ENCODE data around the gene FLNC. TPM values are rescaled to one million over a fixed set of nuclear protein-coding genes. Genes with fewer than 3 reads are reported as not detected.

FLNC gene
- total RNA-seq, 1 experiment from 2014 or later: 10.2 TPM

DNA sequence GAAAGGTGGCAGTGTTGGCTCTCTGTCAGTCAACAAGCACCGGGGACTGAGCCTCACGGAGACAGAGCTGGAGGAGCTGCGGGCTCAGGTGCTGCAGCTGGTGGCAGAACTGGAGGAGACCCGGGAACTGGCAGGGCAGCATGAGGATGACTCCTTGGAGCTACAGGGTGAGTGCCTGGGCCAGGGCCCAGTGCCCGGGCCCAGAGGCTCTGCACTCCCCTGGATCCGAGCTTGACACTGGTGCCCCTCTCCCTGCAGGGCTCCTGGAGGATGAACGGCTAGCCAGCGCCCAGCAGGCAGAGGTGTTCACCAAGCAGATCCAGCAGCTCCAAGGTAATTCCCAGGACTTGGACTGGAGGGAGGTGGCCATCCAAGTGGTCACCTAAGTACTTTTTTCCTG is 35.8 kb upstream of the FLNC start:
- CTCF ChIA-PET: interaction anchor here (0.6 to 1.1 kb wide), 3 partner anchors 85 to 204 kb away, joined by 3 to 4 read pairs (median 3); no protein-coding TSS in a partner anchor

DNA sequence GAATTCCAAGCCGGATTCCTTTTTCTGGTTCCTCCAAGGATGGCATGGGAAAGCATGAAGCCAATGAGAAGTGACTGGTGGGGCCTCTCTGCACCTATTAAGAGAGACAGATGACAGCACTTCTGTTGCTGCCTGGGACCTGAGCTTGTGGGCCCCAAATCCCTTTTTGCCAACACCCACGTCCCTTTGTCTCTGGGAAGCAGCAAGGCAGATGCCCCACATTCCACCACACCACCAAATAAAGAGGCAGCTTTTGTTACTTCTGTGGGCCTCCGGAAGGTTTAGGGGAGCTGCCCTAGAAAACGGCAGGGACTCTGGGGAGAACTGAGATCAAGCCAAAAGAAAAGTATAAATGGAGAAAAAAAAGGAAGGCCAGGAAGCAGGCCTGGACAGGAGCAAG is 35.1 kb upstream of the FLNC start:
- ChIA-PET POLR2A (no interaction called here), CTCF (interaction anchor here (0.6 to 0.9 kb wide), 2 partner anchors 84 to 88 kb away, joined by 4 to 5 read pairs; no protein-coding TSS in a partner anchor)
- intact Hi-C loops (cut with micrococcal nuclease; ENCODE audit: unreplicated experiment): loop anchor here (5.0 kb wide), 1 partner anchor 72 kb away; a partner anchor contains a TSS
- Histone ChIP-seq H3K36me3 (ENCODE audit: control insufficient read depth, insufficient read depth, low read length) (no peaks in the 10 kb centered on the region; the same call in 1 of the 2 replicates), H3K27ac (ENCODE audit: low read length) (no peak overlapping the region), H3K4me1 (ENCODE audit: control insufficient read depth, insufficient read depth, low read length) (no peaks in the 10 kb centered on the region; the same call in 1 of the 2 replicates), H3K27me3 (ENCODE audit: control insufficient read depth, insufficient read depth, low read length) (peaks cover 3% of the 10 kb centered on the region), H3K4me3 (ENCODE audit: low read depth in 2 of 2, low read length in 2 of 2) (no peak overlapping the region), H3K9me3 (ENCODE audit: control insufficient read depth, insufficient read depth, low read depth, low read length) (no peaks in the 10 kb centered on the region)
- ATAC-seq (no peak), DNase-seq (ENCODE audit: low read depth, low spot score) (no peak)
- in situ Hi-C loops (cut with HindIII; ENCODE audit: low pct_unique_long_range_greater_than_20kb, low sequenced_read_pairs): no loop called here
- TF ChIP-seq TCF7L2 (IDR thresholded peaks at IDR 0.05; ENCODE audit: low read depth, low read length): no peak
- TF ChIP-seq, protein P1, sequence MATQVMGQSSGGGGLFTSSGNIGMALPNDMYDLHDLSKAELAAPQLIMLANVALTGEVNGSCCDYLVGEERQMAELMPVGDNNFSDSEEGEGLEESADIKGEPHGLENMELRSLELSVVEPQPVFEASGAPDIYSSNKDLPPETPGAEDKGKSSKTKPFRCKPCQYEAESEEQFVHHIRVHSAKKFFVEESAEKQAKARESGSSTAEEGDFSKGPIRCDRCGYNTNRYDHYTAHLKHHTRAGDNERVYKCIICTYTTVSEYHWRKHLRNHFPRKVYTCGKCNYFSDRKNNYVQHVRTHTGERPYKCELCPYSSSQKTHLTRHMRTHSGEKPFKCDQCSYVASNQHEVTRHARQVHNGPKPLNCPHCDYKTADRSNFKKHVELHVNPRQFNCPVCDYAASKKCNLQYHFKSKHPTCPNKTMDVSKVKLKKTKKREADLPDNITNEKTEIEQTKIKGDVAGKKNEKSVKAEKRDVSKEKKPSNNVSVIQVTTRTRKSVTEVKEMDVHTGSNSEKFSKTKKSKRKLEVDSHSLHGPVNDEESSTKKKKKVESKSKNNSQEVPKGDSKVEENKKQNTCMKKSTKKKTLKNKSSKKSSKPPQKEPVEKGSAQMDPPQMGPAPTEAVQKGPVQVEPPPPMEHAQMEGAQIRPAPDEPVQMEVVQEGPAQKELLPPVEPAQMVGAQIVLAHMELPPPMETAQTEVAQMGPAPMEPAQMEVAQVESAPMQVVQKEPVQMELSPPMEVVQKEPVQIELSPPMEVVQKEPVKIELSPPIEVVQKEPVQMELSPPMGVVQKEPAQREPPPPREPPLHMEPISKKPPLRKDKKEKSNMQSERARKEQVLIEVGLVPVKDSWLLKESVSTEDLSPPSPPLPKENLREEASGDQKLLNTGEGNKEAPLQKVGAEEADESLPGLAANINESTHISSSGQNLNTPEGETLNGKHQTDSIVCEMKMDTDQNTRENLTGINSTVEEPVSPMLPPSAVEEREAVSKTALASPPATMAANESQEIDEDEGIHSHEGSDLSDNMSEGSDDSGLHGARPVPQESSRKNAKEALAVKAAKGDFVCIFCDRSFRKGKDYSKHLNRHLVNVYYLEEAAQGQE (IDR thresholded peaks at IDR 0.05; ENCODE audit: insufficient read depth in 1 of 2, low read depth in 2 of 2, low read length in 1 of 2): no peak
- TF ChIP-seq SIN3A (IDR thresholded peaks at IDR 0.05; ENCODE audit: borderline replicate concordance, insufficient read depth, low read depth, low read length): no peak
- TF ChIP-seq, protein P2, sequence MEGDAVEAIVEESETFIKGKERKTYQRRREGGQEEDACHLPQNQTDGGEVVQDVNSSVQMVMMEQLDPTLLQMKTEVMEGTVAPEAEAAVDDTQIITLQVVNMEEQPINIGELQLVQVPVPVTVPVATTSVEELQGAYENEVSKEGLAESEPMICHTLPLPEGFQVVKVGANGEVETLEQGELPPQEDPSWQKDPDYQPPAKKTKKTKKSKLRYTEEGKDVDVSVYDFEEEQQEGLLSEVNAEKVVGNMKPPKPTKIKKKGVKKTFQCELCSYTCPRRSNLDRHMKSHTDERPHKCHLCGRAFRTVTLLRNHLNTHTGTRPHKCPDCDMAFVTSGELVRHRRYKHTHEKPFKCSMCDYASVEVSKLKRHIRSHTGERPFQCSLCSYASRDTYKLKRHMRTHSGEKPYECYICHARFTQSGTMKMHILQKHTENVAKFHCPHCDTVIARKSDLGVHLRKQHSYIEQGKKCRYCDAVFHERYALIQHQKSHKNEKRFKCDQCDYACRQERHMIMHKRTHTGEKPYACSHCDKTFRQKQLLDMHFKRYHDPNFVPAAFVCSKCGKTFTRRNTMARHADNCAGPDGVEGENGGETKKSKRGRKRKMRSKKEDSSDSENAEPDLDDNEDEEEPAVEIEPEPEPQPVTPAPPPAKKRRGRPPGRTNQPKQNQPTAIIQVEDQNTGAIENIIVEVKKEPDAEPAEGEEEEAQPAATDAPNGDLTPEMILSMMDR (IDR thresholded peaks at IDR 0.05): no peak
- no peak for TF ChIP-seq POLR2AphosphoS5 (IDR thresholded peaks at IDR 0.05; ENCODE audit: low read depth, low read length)
- BruUV-seq (replicated peaks): no TSS peak

More for the DNA sequence above, 35.8 kb upstream of the FLNC start:
- no peak overlapping the region for H3K4me3 ChIP-seq (ENCODE audit: low read depth in 2 of 2, low read length in 2 of 2)
- intact Hi-C loops (cut with micrococcal nuclease; ENCODE audit: unreplicated experiment): loop anchor here (5.0 kb wide), 1 partner anchor 88 kb away; no protein-coding TSS in a partner anchor
- no peaks in the 10 kb centered on the region; the same call in 1 of the 2 replicates for H3K4me1 ChIP-seq (ENCODE audit: control insufficient read depth, insufficient read depth, low read length)
- in situ Hi-C loops (cut with HindIII; ENCODE audit: low pct_unique_long_range_greater_than_20kb, low sequenced_read_pairs): no loop called here
- H3K36me3 ChIP-seq (ENCODE audit: control insufficient read depth, insufficient read depth, low read length): no peaks in the 10 kb centered on the region; the same call in 1 of the 2 replicates
- BruUV-seq (replicated peaks): no TSS peak
- POLR2A ChIA-PET: interaction anchor here (0.8 kb wide), 1 partner anchor 90 kb away, joined by 3 read pairs; no protein-coding TSS in a partner anchor
- TF ChIP-seq TCF7L2 (IDR thresholded peaks at IDR 0.05; ENCODE audit: low read depth, low read length): no peak
- TF ChIP-seq, protein P2 (IDR thresholded peaks at IDR 0.05): 0 out of 2 replicates have a peak, but pooled peaks have one; percentile 26
- no peaks in the 10 kb centered on the region for H3K9me3 ChIP-seq (ENCODE audit: control insufficient read depth, insufficient read depth, low read depth, low read length)
- no peak for ATAC-seq
- DNase-seq (ENCODE audit: low read depth, low spot score): no peak
- H3K27ac ChIP-seq (ENCODE audit: low read length): no peak overlapping the region
- H3K27me3 ChIP-seq (ENCODE audit: control insufficient read depth, insufficient read depth, low read length): peaks cover 5% of the 10 kb centered on the region
